Fibroblast of mammary gland (primary cell): ENCODE measurements around the gene MAP6D1.
"Not testable (repeated sequence)": the region's sequence is repeated elsewhere in the genome, so short reads cannot be mapped to it uniquely, and the experiment has no call there.

Experiments
- DNase-seq: peaks from one replicate; pipeline ENCODE4 v3.0.0-alpha.2; 2010; ENCODE audit warnings: low read depth
- H3K4me3 ChIP-seq: 2 replicates; pipeline ENCODE4 v1.5.1; 2011; ENCODE audit warnings: low read depth, mild to moderate bottlenecking, low read length, moderate library complexity; ENCODE audit not compliant: control insufficient read depth
- CTCF ChIP-seq: conservative IDR thresholded peaks from 2 replicates; pipeline ENCODE4 v1.5.1; 2011; ENCODE audit warnings: low read depth, low read length, inconsistent platforms; ENCODE audit not compliant: control insufficient read depth, insufficient read depth

Gene MAP6D1

GRCh38 chr3:183792976-183793375 lies 32.4 kb downstream of the MAP6D1 start:
- TF ChIP-seq CTCF, result no peak
- H3K4me3 ChIP-seq, result no peak overlapping the region
- DNase-seq, result no peak

GRCh38 chr3:183790700-183791099 lies 34.7 kb downstream of the MAP6D1 start:
- no peak for TF ChIP-seq CTCF
- DNase-seq, result no peak
- H3K4me3 ChIP-seq, result no peak overlapping the region

- no peak for TF ChIP-seq CTCF
- H3K4me3 ChIP-seq, result no peak overlapping the region
- no peak for DNase-seq
Measured at GRCh38 chr3:183789826-183790225, 35.6 kb downstream of the MAP6D1 start.

- DNase-seq, H3K4me3 ChIP-seq: not testable (repeated sequence)
Measured at GRCh38 chr3:183784503-183784902, 40.9 kb downstream of the MAP6D1 start.

GRCh38 chr3:183782576-183783276 lies 42.7 kb downstream of the MAP6D1 start:
- no peak for DNase-seq
- TF ChIP-seq CTCF, result no peak
- H3K4me3 ChIP-seq, result no peak overlapping the region

GRCh38 chr3:183781246-183781645 lies 44.1 kb downstream of the MAP6D1 start:
- TF ChIP-seq CTCF, result no peak
- DNase-seq, result no peak
- no peak overlapping the region for H3K4me3 ChIP-seq

- no peak for DNase-seq
- TF ChIP-seq CTCF, result no peak
- H3K4me3 ChIP-seq, result no peak overlapping the region
Measured at GRCh38 chr3:183779896-183780465, 45.4 kb downstream of the MAP6D1 start.
